ENCODE measurements around the gene ZP3. TPM values are rescaled to one million over a fixed set of nuclear protein-coding genes. Genes with fewer than 3 reads are reported as not detected.
"Not testable (repeated sequence)": the region's sequence is repeated elsewhere in the genome, so short reads cannot be mapped to it uniquely, and the experiment has no call there.

ZP3 gene
- polyA plus RNA-seq, 1 donor from 2014 or later, result not detected

GRCh38 chr7:76437873-76438272, 13.1 kb downstream of the ZP3 start:
- H3K4me3 ChIP-seq (ENCODE audit: low read length); H3K36me3 ChIP-seq (ENCODE audit: insufficient read depth, low read length); H3K27ac ChIP-seq (ENCODE audit: low read length); H3K4me2 ChIP-seq (ENCODE audit: low read length); H4K20me1 ChIP-seq (ENCODE audit: insufficient read depth); H3K9me3 ChIP-seq (ENCODE audit: low read length); H3K9me2 ChIP-seq (ENCODE audit: insufficient read depth, low read length); H3K9ac ChIP-seq (ENCODE audit: low read length); H3K27me3 ChIP-seq (ENCODE audit: insufficient read depth, low read depth, low read length); H2AFZ ChIP-seq (ENCODE audit: low read depth, low read length); H3K79me2 ChIP-seq (replicated peaks; ENCODE audit: insufficient read depth, low read length); H3F3A ChIP-seq (ENCODE audit: insufficient read depth, low read length, poor library complexity, severe bottlenecking): not testable (repeated sequence)
- TF ChIP-seq SMC3 (conservative IDR thresholded peaks at IDR 0.05; ENCODE audit: poor library complexity) (peak; percentile 55), RAD21 (conservative IDR thresholded peaks at IDR 0.05) (peak; percentile 47)
- TF ChIP-seq, protein P1, sequence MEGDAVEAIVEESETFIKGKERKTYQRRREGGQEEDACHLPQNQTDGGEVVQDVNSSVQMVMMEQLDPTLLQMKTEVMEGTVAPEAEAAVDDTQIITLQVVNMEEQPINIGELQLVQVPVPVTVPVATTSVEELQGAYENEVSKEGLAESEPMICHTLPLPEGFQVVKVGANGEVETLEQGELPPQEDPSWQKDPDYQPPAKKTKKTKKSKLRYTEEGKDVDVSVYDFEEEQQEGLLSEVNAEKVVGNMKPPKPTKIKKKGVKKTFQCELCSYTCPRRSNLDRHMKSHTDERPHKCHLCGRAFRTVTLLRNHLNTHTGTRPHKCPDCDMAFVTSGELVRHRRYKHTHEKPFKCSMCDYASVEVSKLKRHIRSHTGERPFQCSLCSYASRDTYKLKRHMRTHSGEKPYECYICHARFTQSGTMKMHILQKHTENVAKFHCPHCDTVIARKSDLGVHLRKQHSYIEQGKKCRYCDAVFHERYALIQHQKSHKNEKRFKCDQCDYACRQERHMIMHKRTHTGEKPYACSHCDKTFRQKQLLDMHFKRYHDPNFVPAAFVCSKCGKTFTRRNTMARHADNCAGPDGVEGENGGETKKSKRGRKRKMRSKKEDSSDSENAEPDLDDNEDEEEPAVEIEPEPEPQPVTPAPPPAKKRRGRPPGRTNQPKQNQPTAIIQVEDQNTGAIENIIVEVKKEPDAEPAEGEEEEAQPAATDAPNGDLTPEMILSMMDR (IDR thresholded peaks at IDR 0.05; ENCODE audit: poor library complexity, severe bottlenecking), result peak; percentile 50

- H3K27me3 ChIP-seq (ENCODE audit: insufficient read depth, low read depth, low read length); H3K4me2 ChIP-seq (ENCODE audit: low read length); H3K9ac ChIP-seq (ENCODE audit: low read length); H3F3A ChIP-seq (ENCODE audit: insufficient read depth, low read length, poor library complexity, severe bottlenecking); H3K27ac ChIP-seq (ENCODE audit: low read length); H3K4me3 ChIP-seq (ENCODE audit: low read length); H4K20me1 ChIP-seq (ENCODE audit: insufficient read depth); H3K9me3 ChIP-seq (ENCODE audit: low read length); H2AFZ ChIP-seq (ENCODE audit: low read depth, low read length); H3K79me2 ChIP-seq (replicated peaks; ENCODE audit: insufficient read depth, low read length); H3K9me2 ChIP-seq (ENCODE audit: insufficient read depth, low read length); H3K36me3 ChIP-seq (ENCODE audit: insufficient read depth, low read length): not testable (repeated sequence)
Observed at GRCh38 chr7:76439120-76439888, 14.6 kb downstream of the ZP3 start.

DNA sequence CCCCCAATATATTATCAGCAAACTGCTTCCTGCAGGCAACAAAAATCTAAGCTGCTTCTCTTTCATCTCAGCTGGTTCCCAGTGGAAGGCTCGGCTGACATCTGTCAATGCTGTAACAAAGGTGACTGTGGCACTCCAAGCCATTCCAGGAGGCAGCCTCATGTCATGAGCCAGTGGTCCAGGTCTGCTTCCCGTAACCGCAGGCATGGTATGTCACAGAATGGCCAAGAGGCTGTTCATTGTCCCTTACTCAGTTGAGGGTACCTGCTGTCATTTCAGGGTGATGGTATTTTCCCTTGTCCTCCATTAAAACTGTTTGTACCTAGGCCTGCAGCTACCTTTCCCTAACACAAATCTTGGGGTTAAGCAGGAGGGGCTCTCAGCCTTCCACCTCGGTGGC, 15.7 kb downstream of the ZP3 start:
- H2AFZ ChIP-seq (ENCODE audit: low read depth, low read length), result not testable (repeated sequence)

GRCh38 chr7:76441792-76442191, 17.0 kb downstream of the ZP3 start:
- not testable (repeated sequence) for H3F3A ChIP-seq (ENCODE audit: insufficient read depth, low read length, poor library complexity, severe bottlenecking); H3K36me3 ChIP-seq (ENCODE audit: insufficient read depth, low read length); H3K4me3 ChIP-seq (ENCODE audit: low read length); H3K9me2 ChIP-seq (ENCODE audit: insufficient read depth, low read length); H3K79me2 ChIP-seq (replicated peaks; ENCODE audit: insufficient read depth, low read length); H4K20me1 ChIP-seq (ENCODE audit: insufficient read depth); H3K27ac ChIP-seq (ENCODE audit: low read length); H3K9ac ChIP-seq (ENCODE audit: low read length); H3K27me3 ChIP-seq (ENCODE audit: insufficient read depth, low read depth, low read length); H2AFZ ChIP-seq (ENCODE audit: low read depth, low read length); H3K9me3 ChIP-seq (ENCODE audit: low read length); H3K4me2 ChIP-seq (ENCODE audit: low read length)

More for the DNA sequence above, 15.7 kb downstream of the ZP3 start:
- H3K79me2 ChIP-seq (replicated peaks; ENCODE audit: insufficient read depth, low read length); H3K36me3 ChIP-seq (ENCODE audit: insufficient read depth, low read length); H3F3A ChIP-seq (ENCODE audit: insufficient read depth, low read length, poor library complexity, severe bottlenecking); H3K9ac ChIP-seq (ENCODE audit: low read length); H3K27me3 ChIP-seq (ENCODE audit: insufficient read depth, low read depth, low read length); H4K20me1 ChIP-seq (ENCODE audit: insufficient read depth); H3K27ac ChIP-seq (ENCODE audit: low read length); H3K4me2 ChIP-seq (ENCODE audit: low read length); H3K9me3 ChIP-seq (ENCODE audit: low read length); H3K4me3 ChIP-seq (ENCODE audit: low read length); H3K9me2 ChIP-seq (ENCODE audit: insufficient read depth, low read length): not testable (repeated sequence)

GRCh38 chr7:76442664-76443446, 18.1 kb downstream of the ZP3 start:
- H3K9me2 ChIP-seq (ENCODE audit: insufficient read depth, low read length); H2AFZ ChIP-seq (ENCODE audit: low read depth, low read length); H3K4me2 ChIP-seq (ENCODE audit: low read length); H4K20me1 ChIP-seq (ENCODE audit: insufficient read depth); H3K79me2 ChIP-seq (replicated peaks; ENCODE audit: insufficient read depth, low read length); H3F3A ChIP-seq (ENCODE audit: insufficient read depth, low read length, poor library complexity, severe bottlenecking); H3K27ac ChIP-seq (ENCODE audit: low read length); H3K4me3 ChIP-seq (ENCODE audit: low read length); H3K9ac ChIP-seq (ENCODE audit: low read length); H3K36me3 ChIP-seq (ENCODE audit: insufficient read depth, low read length); H3K9me3 ChIP-seq (ENCODE audit: low read length); H3K27me3 ChIP-seq (ENCODE audit: insufficient read depth, low read depth, low read length): not testable (repeated sequence)

- H3K79me2 ChIP-seq (replicated peaks; ENCODE audit: insufficient read depth, low read length); H3K9me3 ChIP-seq (ENCODE audit: low read length); H3F3A ChIP-seq (ENCODE audit: insufficient read depth, low read length, poor library complexity, severe bottlenecking); H4K20me1 ChIP-seq (ENCODE audit: insufficient read depth); H3K27ac ChIP-seq (ENCODE audit: low read length); H3K36me3 ChIP-seq (ENCODE audit: insufficient read depth, low read length); H3K4me2 ChIP-seq (ENCODE audit: low read length); H3K9me2 ChIP-seq (ENCODE audit: insufficient read depth, low read length); H2AFZ ChIP-seq (ENCODE audit: low read depth, low read length); H3K4me3 ChIP-seq (ENCODE audit: low read length); H3K9ac ChIP-seq (ENCODE audit: low read length); H3K27me3 ChIP-seq (ENCODE audit: insufficient read depth, low read depth, low read length): not testable (repeated sequence)
Observed at GRCh38 chr7:76443846-76444245, 19.1 kb downstream of the ZP3 start.

GRCh38 chr7:76445577-76446008, 20.8 kb downstream of the ZP3 start:
- H3K27ac ChIP-seq (ENCODE audit: low read length); H2AFZ ChIP-seq (ENCODE audit: low read depth, low read length); H4K20me1 ChIP-seq (ENCODE audit: insufficient read depth); H3K9me2 ChIP-seq (ENCODE audit: insufficient read depth, low read length); H3K4me3 ChIP-seq (ENCODE audit: low read length); H3K9ac ChIP-seq (ENCODE audit: low read length); H3K4me2 ChIP-seq (ENCODE audit: low read length); H3K79me2 ChIP-seq (replicated peaks; ENCODE audit: insufficient read depth, low read length); H3K36me3 ChIP-seq (ENCODE audit: insufficient read depth, low read length); H3F3A ChIP-seq (ENCODE audit: insufficient read depth, low read length, poor library complexity, severe bottlenecking); H3K27me3 ChIP-seq (ENCODE audit: insufficient read depth, low read depth, low read length); H3K9me3 ChIP-seq (ENCODE audit: low read length): not testable (repeated sequence)

Data from neural cell (in vitro differentiated cells).